ENCODE results near the gene GLRX5. TPM values are rescaled to one million over a fixed set of nuclear protein-coding genes. Genes with fewer than 3 reads are reported as not detected.

Gene GLRX5
- total RNA-seq, 2 experiments from 2014 or later, result 11.3 to 11.9 TPM

DNA sequence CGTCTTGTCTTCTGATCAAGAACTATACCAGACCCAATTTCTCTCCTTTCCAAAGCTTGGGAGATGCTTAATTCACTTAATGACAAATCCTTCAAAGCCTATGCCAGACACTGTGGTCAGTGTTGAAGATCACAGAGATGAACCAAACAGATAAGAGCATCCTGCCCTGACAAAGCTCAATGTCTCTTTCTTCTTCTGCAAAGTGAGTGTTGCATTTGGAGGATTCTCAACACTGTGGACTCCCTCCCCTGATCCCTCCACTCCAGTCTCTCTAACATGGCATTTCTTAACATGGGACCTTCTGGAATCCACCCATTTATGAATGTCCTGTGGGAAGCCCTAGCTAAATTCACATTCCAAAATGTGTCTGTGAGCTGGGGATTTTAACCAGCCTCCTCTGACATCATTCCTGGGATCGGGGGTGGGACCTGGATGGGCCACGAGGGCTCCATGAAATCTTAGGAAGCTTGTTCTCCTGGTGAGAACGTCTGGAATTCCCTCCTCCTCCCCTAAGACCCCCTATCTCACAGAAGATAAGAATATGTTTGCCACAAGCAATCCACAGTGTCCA is 38.7 kb upstream of the GLRX5 start:
- DNase-seq (peak in 2 of 14 experiments; percentile 48 to 58), ATAC-seq (ENCODE audit: poor library complexity) (peak; percentile 73)
- Histone ChIP-seq H3K9me3 (ENCODE audit: control insufficient read depth in 1 of 2, insufficient read depth in 1 of 2, low read length in 2 of 2) (no peaks in the 10 kb centered on the region), H3K27me3 (ENCODE audit: control insufficient read depth in 1 of 2, insufficient read depth in 2 of 2, low read length in 2 of 2) (no peaks in the 10 kb centered on the region), H3K4me1 (ENCODE audit: insufficient read depth, low read length) (peaks cover 39% of the 10 kb centered on the region), H3K36me3 (ENCODE audit: insufficient read depth, low read length) (peaks cover 19% of the 10 kb centered on the region), H3K27ac (ENCODE audit: low read depth in 1 of 2, low read length in 2 of 2) (peak overlapping the region in 1 of 2 donors; percentile 70), H3K4me3 (ENCODE audit: low read length) (no peak overlapping the region)
- no peaks in the 10 kb centered on the region for H3K9me3 Mint-ChIP-seq
- peaks cover 84% of the 10 kb centered on the region for H3K4me1 Mint-ChIP-seq (ENCODE audit: low read depth)
- H3K36me3 Mint-ChIP-seq (ENCODE audit: low read depth), result peaks cover 24% of the 10 kb centered on the region
- POLR2A ChIA-PET, result interaction anchor here (0.7 to 2.2 kb wide), 7 partner anchors 11 to 34 kb away, joined by 3 to 13 read pairs (median 4); partner anchors contain the start of gene SYNE3
- TF ChIP-seq, protein P1, sequence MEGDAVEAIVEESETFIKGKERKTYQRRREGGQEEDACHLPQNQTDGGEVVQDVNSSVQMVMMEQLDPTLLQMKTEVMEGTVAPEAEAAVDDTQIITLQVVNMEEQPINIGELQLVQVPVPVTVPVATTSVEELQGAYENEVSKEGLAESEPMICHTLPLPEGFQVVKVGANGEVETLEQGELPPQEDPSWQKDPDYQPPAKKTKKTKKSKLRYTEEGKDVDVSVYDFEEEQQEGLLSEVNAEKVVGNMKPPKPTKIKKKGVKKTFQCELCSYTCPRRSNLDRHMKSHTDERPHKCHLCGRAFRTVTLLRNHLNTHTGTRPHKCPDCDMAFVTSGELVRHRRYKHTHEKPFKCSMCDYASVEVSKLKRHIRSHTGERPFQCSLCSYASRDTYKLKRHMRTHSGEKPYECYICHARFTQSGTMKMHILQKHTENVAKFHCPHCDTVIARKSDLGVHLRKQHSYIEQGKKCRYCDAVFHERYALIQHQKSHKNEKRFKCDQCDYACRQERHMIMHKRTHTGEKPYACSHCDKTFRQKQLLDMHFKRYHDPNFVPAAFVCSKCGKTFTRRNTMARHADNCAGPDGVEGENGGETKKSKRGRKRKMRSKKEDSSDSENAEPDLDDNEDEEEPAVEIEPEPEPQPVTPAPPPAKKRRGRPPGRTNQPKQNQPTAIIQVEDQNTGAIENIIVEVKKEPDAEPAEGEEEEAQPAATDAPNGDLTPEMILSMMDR (IDR thresholded peaks at IDR 0.05), result no peak
- CTCF ChIA-PET, result interaction anchor here (1.0 to 1.1 kb wide), 5 partner anchors 17 to 33 kb away, joined by 3 to 6 read pairs (median 4); no protein-coding TSS in a partner anchor
- H3K4me3 Mint-ChIP-seq, result peak overlapping the region; percentile 23
- intact Hi-C loops (cut with DNase I, micrococcal nuclease), result loop anchor here in 1 of 2 experiments (5.0 kb wide), 1 partner anchor 34 kb away; no protein-coding TSS in a partner anchor
- H3K27ac Mint-ChIP-seq, result peak overlapping the region; percentile 68
- no peaks in the 10 kb centered on the region for H3K27me3 Mint-ChIP-seq

DNA sequence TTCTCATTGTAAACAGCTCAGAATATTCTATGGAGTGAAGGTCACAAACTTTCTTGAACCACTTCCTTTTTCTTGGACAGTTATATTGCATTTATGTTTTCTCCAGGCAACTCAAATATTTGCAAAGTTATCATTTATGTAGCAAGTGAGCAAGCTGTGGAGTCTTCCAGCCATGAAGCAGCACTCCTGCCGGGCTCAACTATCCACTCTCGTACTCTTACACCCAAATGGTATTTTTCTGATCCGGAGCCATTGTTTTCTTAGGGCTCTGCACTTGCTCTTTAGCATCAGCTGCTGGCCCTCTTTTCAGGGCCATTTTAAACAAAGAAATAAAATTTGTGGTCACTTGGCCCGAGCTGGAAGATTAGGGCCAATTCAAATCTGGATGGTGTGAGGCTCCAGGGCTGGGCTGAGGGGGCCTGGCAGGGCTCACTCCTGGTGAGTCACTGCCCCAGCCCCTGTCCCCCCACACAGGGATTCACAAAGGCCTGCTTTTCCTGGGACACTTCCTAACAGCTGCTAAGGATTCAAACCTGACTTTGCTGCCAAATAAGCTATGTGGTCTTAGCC is 38.1 kb upstream of the GLRX5 start:
- peak overlapping the region; percentile 68 for H3K27ac Mint-ChIP-seq
- Histone ChIP-seq H3K9me3 (ENCODE audit: control insufficient read depth in 1 of 2, insufficient read depth in 1 of 2, low read length in 2 of 2) (no peaks in the 10 kb centered on the region), H3K4me1 (ENCODE audit: insufficient read depth, low read length) (peaks cover 44% of the 10 kb centered on the region), H3K4me3 (ENCODE audit: low read length) (no peak overlapping the region), H3K36me3 (ENCODE audit: insufficient read depth, low read length) (peaks cover 23% of the 10 kb centered on the region), H3K27me3 (ENCODE audit: control insufficient read depth in 1 of 2, insufficient read depth in 2 of 2, low read length in 2 of 2) (no peaks in the 10 kb centered on the region), H3K27ac (ENCODE audit: low read depth in 1 of 2, low read length in 2 of 2) (no peak overlapping the region)
- DNase-seq (no peak), ATAC-seq (ENCODE audit: poor library complexity) (no peak)
- CTCF ChIA-PET, result interaction anchor here (1.1 kb wide), 3 partner anchors 18 to 32 kb away, joined by 3 to 4 read pairs (median 3); no protein-coding TSS in a partner anchor
- TF ChIP-seq, protein P1 (IDR thresholded peaks at IDR 0.05), result no peak
- H3K9me3 Mint-ChIP-seq, result no peaks in the 10 kb centered on the region
- H3K36me3 Mint-ChIP-seq (ENCODE audit: low read depth), result peaks cover 24% of the 10 kb centered on the region
- POLR2A ChIA-PET, result interaction anchor here (0.7 to 2.2 kb wide), 7 partner anchors 10 to 35 kb away, joined by 3 to 13 read pairs (median 4); partner anchors contain the start of gene SYNE3
- intact Hi-C loops (cut with DNase I, micrococcal nuclease), result loop anchor here in 1 of 2 experiments (5.0 kb wide), 1 partner anchor 34 kb away; no protein-coding TSS in a partner anchor
- H3K27me3 Mint-ChIP-seq, result no peaks in the 10 kb centered on the region
- peaks cover 81% of the 10 kb centered on the region for H3K4me1 Mint-ChIP-seq (ENCODE audit: low read depth)
- H3K4me3 Mint-ChIP-seq, result peak overlapping the region; percentile 23

DNA sequence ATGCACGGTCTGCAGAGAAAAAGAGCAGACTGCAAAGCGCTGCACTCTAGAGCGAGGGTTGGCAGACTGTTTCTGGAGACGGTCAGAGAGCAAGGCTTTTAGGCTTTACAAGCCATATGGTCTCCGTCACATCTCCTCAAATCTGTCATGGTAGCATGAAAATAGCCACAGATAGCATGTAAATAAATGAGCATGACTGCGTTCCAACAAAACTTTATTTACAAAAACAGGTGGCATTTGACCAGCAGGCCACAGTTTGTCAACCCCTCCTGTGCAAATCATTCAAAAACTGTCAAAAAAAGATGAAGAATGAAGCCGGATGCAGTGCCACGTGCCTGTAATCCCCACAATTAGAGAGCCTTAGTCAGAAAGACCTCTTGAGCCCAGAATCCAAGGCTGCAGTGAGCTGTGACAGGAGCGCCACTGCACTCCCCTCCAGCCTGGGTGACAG is 37.3 kb upstream of the GLRX5 start:
- ChIA-PET POLR2A (interaction anchor here (2.2 to 2.7 kb wide), 2 partner anchors 18 kb away, joined by 7 to 13 read pairs; partner anchors contain the start of gene SYNE3), CTCF (no interaction called here)
- H3K27ac Mint-ChIP-seq, result peak overlapping the region; percentile 68
- intact Hi-C loops (cut with DNase I, micrococcal nuclease), result loop anchor here in 1 of 2 experiments (5.0 kb wide), 1 partner anchor 35 kb away; no protein-coding TSS in a partner anchor
- H3K4me1 ChIP-seq (ENCODE audit: insufficient read depth, low read length), result peaks cover 50% of the 10 kb centered on the region
- no peaks in the 10 kb centered on the region for H3K27me3 ChIP-seq (ENCODE audit: control insufficient read depth in 1 of 2, insufficient read depth in 2 of 2, low read length in 2 of 2)
- DNase-seq (no peak), ATAC-seq (ENCODE audit: poor library complexity) (no peak)
- H3K4me3 Mint-ChIP-seq, result no peak overlapping the region
- TF ChIP-seq, protein P1 (IDR thresholded peaks at IDR 0.05), result no peak
- peaks cover 77% of the 10 kb centered on the region for H3K4me1 Mint-ChIP-seq (ENCODE audit: low read depth)
- H3K36me3 ChIP-seq (ENCODE audit: insufficient read depth, low read length), result peaks cover 28% of the 10 kb centered on the region
- no peaks in the 10 kb centered on the region for H3K9me3 ChIP-seq (ENCODE audit: control insufficient read depth in 1 of 2, insufficient read depth in 1 of 2, low read length in 2 of 2)
- H3K4me3 ChIP-seq (ENCODE audit: low read length), result no peak overlapping the region
- no peaks in the 10 kb centered on the region for H3K27me3 Mint-ChIP-seq
- peaks cover 29% of the 10 kb centered on the region for H3K36me3 Mint-ChIP-seq (ENCODE audit: low read depth)
- no peaks in the 10 kb centered on the region for H3K9me3 Mint-ChIP-seq
- no peak overlapping the region for H3K27ac ChIP-seq (ENCODE audit: low read depth in 1 of 2, low read length in 2 of 2)

All from CD4-positive, alpha-beta T cell (primary cell).